ENCODE data around the gene SLC7A11.

The SLC7A11 gene

GRCh38 chr4:138205531-138206233, 36.5 kb downstream of the SLC7A11 start:
- DNase-seq: no peak

- no peak for DNase-seq
These were observed 37.6 kb downstream of the SLC7A11 start for GRCh38 chr4:138204507-138204906.

GRCh38 chr4:138202686-138203085, 39.5 kb downstream of the SLC7A11 start:
- no peak for DNase-seq

GRCh38 chr4:138200236-138200590, 41.9 kb downstream of the SLC7A11 start:
- DNase-seq: no peak

DNA sequence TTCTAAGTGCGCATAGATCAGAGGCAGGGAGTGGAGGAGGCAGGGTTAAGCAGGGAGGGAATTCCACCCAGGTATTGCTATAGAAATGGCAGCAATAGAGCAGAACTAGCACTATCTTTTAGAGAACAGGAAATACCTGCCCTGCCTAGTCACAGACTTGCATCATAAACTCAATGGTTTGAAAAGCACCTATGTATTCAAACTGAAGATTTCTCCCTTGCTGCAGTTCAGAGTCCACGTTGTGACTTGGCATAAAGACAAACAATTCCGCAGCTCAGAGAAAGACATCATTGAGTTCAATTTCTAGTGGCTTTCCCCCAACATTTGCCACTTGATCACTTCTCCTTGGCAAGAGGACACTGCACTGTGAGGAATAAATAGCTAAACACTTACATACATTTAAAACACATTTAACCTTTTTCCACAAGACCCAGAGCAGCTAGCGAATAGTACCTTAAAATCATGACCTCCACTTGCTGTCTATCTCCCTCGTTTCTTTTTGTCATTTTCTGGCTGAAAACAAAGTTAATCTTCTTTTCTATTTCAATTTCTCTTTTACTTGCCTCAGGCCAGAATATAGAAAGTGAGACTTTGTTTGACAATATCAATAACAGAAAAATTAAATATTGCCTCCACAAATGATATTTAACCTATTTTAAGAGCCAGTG, 42.4 kb downstream of the SLC7A11 start:
- DNase-seq: no peak

- DNase-seq: no peak
These were observed 46.0 kb downstream of the SLC7A11 start for GRCh38 chr4:138196153-138196552.

DNA sequence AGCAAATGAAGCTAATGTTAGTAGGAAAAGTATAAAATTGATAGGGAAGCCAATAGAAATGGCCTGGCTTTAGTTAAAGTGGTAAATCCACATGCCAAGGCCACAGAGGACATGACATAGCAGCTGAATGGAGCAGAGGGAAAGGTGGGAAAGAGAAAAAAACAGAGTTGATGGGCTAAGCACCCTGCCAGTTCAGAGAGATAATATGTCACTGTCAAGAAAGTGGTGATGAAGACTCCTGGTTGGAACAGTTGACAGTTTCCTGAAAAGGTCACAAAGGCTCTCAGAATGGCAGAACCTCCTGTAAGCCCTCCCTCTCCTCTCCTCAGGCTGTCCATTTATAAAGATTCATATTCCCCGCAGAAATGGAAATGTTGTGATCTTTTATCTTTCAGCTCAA, 48.2 kb downstream of the SLC7A11 start:
- DNase-seq: no peak

DNA sequence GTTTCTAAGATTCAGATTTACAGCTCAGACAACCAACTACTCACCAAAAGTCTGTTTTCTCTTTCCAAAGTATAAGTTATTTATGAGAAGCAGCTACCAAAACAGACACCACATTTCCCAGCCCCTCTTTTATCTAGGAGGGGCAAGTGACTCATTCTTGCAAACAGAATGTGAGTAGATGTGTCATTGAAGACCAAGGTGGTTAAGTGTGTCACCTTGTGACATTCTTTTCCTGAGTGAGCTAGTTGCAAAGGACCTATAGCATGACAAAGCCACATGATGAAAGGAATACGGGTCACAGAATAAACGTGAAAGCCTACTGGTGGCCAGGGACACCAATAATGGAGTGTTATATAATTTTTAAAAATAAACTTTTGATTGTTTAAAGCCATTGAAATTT, 50.0 kb downstream of the SLC7A11 start:
- DNase-seq: peak in 2 of 3 donors; percentile 20 to 25

DNA sequence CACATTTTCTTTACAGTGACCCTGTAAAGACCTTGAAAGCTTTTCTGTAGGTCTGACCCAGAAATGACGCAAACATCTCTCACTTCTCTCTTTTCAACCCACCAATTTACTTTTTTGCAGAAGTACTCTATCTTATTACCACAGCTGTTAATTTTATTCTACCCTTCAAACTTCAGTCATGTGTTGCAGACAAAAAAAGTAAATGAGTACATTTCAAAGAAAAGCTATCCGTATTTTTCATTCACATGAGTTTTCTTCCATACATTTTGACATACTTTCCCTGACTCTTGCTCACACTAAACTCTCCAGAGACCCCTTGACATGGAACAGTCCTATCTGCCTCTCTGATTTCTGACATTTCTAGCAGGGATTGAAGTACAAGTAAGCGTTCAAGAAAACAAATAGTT, 51.7 kb downstream of the SLC7A11 start:
- peak; percentile 59 to 90 (median 85) for DNase-seq

DNA sequence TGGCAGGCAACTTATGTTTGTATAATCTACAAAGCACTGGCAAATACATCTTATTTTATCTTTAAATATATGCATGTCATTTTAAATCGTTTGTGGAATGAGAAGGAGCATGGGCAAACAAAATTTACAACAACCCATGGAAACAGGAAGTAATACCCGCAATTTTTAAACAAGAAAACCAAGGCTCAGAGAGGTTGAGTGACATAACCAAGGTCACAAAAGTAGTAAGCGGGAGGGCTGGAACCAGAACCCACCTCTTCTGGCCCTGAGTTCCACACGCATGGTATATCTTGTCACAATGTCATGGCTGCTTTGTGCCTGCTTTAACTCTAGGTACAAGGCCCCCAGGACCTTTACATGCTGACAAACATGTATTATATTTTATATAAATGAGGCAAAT, 52.9 kb downstream of the SLC7A11 start:
- DNase-seq: peak in 2 of 3 donors; percentile 13 to 24

GRCh38 chr4:138188406-138189084, 53.6 kb downstream of the SLC7A11 start:
- peak; percentile 12 to 60 (median 59) for DNase-seq

- no peak for DNase-seq
These were observed 56.1 kb downstream of the SLC7A11 start for GRCh38 chr4:138185859-138186645.

- DNase-seq: peak in 2 of 3 donors; percentile 20 to 31
These were observed 57.3 kb downstream of the SLC7A11 start for GRCh38 chr4:138184886-138185285.

DNA sequence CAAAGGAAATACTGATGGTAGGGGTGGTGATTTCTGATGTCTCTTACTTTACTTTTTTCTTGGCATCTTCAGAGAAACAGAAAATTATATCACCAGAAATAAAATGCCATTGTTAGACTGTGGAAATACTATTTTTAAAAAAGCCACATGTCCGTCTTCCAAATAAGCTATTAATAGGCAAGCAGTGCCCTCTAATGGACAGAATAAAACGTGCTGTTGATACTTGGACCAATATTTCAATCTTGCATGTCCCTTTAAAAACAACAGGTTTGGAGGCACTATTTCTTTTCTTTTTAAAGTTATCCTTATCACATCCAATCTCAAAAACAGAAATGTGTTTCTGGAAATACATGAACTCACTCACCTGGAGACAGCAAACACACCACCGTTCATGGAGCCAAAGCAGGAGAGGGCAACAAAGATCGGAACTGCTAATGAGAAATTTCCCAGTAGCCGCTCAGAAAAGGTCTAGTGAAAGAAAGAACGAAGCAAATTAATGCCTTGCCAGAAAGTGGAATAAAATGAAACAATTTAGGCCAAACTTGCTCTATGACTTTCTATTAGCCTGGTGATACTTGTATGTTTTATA, 59.2 kb downstream of the SLC7A11 start:
- DNase-seq: peak; percentile 56 to 72 (median 72)

DNA sequence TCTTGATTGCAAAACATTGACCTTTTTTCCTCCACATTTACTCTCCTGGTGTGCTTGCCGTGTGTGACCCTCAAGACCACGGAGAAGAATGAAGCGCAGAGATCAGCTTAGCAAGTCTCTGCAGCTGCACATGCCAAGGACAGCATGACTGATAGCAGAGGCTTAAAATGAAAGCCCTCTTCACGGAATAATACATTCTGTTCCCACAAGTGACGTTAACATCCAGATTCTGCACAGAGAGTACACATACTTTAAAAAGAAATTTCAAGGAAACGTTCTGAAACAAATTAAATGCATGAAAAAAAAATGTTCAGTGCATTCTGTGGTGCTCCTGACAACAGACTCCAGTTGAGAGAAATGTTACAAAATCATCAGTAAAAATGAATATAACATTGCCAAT, 60.9 kb downstream of the SLC7A11 start:
- no peak for DNase-seq

DNA sequence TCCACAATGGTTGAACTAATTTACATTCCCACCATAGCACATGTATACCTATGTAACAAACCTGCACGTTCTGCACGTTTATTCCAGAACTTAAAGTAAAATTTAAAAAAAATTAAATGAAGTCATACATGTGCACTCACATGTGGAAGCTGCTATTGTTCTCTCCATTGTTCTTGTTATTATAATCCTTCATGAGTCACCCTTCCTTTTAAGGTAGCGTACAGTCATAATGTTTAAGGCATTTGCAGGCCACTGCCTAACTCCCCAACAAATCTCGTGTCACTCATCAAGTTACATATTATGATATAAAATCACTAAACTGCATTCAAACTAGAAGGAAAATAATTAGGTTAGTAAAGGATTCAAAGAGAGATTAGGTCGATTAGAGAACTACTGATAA, 63.6 kb downstream of the SLC7A11 start:
- no peak for DNase-seq

DNA sequence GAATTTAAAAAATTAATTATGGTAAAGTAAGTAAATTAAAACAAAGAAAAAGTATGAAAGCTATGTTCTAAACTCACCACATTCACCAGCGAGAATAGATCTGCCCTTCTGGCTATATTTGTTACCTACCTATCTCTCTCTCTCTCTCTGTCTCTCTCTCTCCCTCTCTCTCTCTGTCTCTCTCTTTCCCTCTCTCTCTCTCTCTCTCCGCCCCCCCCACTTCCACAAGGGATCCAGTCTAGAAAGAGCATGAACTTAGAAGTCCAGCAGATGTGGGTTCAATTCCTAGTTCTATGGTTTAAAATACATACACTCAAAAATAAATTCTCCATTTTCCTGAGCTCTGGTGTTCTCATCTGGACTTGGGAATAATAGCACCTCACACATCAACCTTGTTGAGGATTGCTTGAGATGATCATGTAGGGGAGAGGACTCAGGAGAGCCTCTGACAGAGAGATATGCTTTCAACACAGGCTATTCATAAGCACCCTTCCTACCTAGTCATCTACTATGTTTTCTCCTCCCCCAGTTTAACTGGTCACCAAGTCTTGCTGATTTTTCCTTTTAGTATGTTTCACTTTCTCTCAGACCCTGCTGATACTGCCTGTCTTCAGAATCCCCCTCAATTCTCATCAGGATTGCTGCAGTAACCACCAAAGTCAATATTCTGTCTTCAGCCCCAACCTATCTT, 64.7 kb downstream of the SLC7A11 start:
- DNase-seq: no peak

DNA sequence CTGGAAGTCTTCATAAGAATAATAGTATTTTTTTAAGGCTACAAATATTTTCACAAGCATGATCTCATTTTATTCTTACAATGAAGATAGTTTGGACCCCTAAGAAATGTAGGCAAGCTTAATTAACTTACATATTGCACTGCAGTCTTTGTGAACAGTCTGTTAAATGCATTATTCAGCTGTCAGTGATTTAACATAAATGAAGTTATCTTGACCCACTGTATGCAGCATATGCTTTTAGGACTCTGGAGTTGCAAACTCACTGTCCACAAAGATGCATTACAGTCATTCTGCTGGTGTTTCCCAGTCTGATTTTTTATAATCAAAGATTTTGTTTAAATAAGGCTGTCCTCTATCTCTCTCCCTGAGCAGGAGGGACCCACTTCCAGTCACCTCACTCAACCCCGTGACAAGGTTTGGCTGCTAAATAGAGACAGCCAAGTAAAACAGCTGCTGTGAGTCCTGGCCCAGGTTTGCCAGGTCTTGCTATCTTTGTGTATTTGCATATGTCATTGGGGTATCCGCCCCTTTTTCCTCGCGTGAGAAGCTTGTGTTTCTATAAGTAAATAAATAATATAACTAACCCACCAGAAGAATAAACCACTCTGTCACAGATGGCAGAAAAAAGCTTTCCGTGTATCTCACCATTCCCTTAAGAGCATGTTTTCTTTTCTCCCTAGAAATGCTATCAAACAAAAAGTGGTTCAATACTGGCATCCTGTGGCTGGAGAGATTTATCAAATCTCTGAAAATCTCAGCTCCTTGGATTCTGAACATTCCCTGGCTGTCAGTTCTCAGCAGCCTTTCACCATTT, 67.0 kb downstream of the SLC7A11 start:
- DNase-seq: no peak

GRCh38 chr4:138164208-138164607, 77.9 kb downstream of the SLC7A11 start:
- DNase-seq: no peak

GRCh38 chr4:138163171-138163570, 79.0 kb downstream of the SLC7A11 start:
- no peak for DNase-seq

GRCh38 chr4:138162259-138162658, 79.9 kb downstream of the SLC7A11 start:
- DNase-seq: no peak

All from suppressor macrophage treated with lipopolysaccharide for 1 hour (primary cell).